Testis (tissue), 2 donors: Measurements from ENCODE around the gene WHRN.

Experiments used
- POLR2A ChIP-seq: fragments of 450-650 bp; IDR thresholded peaks from one replicate; pipeline ENCODE4 v1.6.1; 2017; ENCODE audit warnings: antibody characterized with exemption, mild to moderate bottlenecking, moderate library complexity
- TF ChIP-seq, protein P1 (sequence below), 3 experiments: fragments of 450-650 bp in 2 of 3; fragments of 200-600 bp in 1 of 3; sonication (generic) in 1 of 3; IDR thresholded peaks; one replicate each; pipeline ENCODE4 v1.5.1; 2016 to 2019; ENCODE audit warnings: antibody characterized with exemption in 3 of 3, mild to moderate bottlenecking in 2 of 3, moderate library complexity in 1 of 3

- TF ChIP-seq, protein P1, sequence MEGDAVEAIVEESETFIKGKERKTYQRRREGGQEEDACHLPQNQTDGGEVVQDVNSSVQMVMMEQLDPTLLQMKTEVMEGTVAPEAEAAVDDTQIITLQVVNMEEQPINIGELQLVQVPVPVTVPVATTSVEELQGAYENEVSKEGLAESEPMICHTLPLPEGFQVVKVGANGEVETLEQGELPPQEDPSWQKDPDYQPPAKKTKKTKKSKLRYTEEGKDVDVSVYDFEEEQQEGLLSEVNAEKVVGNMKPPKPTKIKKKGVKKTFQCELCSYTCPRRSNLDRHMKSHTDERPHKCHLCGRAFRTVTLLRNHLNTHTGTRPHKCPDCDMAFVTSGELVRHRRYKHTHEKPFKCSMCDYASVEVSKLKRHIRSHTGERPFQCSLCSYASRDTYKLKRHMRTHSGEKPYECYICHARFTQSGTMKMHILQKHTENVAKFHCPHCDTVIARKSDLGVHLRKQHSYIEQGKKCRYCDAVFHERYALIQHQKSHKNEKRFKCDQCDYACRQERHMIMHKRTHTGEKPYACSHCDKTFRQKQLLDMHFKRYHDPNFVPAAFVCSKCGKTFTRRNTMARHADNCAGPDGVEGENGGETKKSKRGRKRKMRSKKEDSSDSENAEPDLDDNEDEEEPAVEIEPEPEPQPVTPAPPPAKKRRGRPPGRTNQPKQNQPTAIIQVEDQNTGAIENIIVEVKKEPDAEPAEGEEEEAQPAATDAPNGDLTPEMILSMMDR (IDR thresholded peaks at IDR 0.05): no peak
- TF ChIP-seq POLR2A: no peak
Observed at GRCh38 chr9:114553202-114553601, 47.9 kb upstream of the WHRN start.
